NCI-H1436 treated with DMSO at 0.1 percent for 48 hours (cell line): ENCODE results near the gene PMPCB.
A peak's percentile ranks its signal among the peaks of the same experiment; 100 is the strongest.
"Not testable (repeated sequence)": the region's sequence is repeated elsewhere in the genome, so short reads cannot be mapped to it uniquely, and the experiment has no call there.

Experiments used
- DNase-seq: peaks from one replicate; lab custom pipeline; 2025; lab: John Stamatoyannopoulos, UW

Gene PMPCB, protein sequence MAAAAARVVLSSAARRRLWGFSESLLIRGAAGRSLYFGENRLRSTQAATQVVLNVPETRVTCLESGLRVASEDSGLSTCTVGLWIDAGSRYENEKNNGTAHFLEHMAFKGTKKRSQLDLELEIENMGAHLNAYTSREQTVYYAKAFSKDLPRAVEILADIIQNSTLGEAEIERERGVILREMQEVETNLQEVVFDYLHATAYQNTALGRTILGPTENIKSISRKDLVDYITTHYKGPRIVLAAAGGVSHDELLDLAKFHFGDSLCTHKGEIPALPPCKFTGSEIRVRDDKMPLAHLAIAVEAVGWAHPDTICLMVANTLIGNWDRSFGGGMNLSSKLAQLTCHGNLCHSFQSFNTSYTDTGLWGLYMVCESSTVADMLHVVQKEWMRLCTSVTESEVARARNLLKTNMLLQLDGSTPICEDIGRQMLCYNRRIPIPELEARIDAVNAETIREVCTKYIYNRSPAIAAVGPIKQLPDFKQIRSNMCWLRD

DNA sequence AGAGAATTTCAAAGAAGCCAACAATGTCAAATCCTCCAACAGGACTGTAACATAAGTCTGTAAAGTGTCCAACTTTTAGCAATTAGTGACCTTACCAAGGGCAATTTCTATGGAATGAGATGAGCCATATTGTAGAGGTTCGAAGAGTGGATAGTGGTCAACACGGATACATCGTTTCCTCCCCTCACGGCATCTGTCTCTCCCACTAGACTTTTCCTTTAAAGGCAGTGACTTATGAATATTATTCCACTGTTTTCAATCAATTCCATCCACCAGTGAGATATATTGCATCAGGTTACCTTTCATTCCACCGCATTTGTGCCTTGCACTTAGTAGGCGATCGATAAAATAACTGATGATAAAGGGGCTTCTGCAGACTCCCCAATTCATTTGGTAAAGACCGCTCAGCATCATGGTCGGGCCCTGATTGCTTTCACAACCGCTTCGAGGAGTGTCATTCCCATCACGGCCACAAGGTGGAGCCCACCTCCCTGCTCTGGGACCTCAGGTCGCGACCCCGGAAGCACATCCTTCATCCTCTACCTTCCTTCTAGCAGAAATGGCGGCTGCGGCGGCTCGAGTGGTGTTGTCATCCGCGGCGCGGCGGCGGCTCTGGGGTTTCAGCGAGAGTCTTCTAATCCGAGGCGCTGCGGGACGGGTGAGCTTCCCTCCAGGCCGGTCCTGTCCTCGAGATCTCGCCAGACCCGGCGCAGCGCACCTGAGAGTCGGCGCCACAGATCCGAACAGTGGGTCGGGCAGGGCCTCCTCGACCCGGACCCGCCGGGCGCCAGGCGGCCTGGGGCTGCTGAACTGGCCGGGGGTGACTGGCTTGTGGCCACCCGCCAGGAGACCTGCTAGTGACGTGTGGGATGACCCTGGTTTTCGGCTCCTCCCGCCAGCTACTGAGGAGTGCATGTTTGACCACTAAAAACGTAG lies at the start of gene PMPCB:
TSS of gene PMPCB (plus strand) at position 535 of the 936 bp plus-strand sequence. CDS start at position 560, 25 bp downstream.
- peak; percentile 27 for DNase-seq

DNA sequence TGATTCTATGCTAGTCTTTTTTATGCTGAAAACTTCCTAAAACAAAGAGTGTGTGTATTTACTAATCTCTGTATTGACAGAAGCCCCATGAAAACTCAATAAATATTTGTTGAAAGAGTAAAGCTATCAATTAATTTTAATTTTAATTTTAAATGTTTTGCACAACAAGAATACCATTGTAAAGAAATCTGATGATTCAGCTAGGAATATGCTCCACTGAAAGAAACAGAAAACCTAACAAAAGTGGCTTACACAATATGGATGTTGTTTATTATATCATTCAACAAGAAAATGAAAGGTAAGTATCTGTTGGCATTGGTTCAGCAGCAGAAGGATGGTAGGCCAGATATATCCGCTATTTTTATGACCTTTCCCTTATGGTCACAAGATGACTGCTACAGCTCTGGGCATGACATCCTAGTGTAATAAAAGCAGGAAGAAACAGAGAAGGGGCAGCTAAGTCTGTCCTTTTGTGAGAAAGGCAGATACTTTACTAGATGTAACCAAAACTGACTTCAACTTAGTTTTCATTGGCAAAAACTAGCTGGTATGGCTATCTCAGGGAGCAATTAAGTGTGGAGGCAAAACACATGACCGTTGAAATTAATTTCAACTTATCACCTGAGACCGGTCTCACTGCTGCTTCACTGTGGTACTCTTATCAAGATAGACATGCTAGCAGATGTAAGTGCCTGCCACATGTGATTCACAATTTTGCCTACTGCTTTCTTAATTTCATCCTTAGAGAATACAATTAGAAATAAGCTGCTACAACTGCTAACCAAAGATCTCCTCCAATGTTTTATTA lies 43.3 kb upstream of the PMPCB start:
- not testable (repeated sequence) for DNase-seq

DNA sequence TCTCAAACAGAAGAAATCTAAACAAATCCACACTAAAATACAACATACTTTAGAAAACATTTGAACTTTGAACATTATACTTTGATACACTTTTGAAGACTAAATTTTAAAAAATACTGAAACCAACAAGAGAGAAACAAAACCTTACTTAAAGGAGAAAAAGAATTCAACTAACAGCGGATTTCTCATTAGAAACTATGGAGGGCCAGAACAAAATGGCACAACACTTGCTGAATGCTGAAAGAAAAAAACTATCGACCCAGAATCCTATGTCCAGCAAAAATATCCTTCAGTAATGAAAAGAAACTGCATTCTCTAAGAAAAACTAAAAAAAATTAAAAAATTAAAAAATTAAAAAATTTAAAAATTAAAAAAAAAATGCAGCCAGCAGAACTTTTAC lies 33.2 kb upstream of the PMPCB start:
- DNase-seq, result not testable (repeated sequence)

DNA sequence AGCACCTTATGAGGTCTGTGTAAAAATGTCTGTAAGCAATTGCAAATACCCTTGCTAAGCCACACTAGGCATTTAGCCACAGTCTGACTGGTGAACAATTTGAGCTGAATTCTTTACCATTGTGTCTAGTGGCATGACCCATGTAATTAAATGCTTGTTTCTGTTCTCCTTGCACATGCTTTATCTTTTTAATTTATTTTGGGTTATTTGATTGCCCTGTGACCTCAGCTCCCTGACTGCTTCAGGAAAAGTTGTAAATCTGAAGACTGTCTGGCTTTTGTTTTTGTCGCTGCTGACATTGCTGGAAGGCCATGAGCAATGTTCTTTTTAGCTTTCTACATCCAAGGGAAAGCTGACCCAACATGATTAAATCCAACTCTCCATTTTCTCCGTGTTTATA lies 31.0 kb upstream of the PMPCB start:
- DNase-seq, result not testable (repeated sequence)

DNA sequence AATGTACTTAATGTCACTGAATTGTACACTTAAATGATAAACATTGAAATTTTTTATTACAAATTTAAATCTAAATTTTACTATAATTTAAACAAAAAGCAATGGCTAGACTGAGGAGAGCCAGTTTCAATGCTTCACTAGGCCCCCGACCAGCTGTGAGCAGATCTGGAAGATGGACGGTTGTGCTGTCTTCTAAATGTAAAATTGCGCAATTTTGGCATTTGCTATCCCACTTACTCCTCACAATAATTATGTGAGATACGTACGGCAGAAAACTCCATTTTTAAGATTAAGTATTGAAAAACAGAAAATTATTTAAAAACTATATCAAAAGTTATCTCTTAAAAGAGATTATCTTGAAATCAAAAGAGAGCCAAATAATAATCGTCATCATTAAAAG lies 23.9 kb upstream of the PMPCB start:
- DNase-seq, result not testable (repeated sequence)

DNA sequence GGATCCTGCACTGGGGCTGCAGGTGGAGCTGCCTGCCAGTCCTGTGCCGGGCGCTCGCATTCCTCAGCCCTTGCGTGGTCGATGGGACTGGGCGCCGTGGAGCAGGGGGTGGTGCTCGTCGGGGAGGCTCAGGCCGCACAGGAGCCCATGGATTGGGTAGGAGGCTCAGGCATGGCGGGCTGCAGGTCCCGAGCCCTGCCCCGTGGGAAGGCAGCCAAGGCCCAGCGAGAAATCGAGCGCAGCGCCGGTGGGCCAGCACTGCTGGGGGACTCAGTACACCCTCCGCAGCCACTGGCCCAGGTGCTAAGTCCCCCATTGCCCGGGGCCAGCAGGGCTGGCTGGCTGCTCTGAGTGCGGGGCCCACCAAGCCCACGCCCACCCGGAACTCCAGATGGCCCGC lies 22.4 kb upstream of the PMPCB start:
- not testable (repeated sequence) for DNase-seq

DNA sequence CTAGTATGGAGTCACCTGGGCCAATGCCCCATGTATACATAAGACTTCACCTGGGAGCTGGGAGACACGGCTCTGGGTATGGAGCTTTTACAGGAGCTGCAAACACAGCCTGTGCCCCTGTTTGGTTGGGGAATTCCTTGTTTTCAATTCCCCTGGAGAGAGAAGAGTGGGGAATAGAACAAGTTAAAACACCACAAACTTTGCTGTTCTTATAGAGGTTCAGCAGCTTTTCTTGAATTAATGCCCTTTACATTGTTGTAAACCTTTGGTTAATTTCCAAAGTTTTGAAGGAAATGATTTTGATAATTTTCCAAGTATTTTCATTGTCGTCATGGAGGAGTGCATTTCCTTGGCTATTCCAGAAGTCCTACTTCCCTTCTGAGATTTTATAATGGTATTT lies 19.0 kb upstream of the PMPCB start:
- not testable (repeated sequence) for DNase-seq

DNA sequence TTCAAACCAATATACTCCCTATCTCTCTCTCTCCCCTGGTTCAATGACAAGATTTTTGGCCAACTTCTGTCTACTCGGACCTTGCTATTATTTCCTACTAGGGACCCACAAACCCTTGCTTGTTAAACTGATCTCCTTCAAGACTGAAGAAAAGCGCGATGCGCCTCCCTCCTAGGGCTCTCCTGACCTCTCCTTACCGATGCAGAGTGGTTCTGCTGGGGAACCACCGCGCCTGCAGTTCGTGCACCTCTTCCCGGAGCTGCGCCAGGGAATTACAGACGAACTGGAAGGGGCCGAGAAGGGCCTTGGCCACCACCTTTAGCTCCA lies 17.6 kb upstream of the PMPCB start:
- not testable (repeated sequence) for DNase-seq

DNA sequence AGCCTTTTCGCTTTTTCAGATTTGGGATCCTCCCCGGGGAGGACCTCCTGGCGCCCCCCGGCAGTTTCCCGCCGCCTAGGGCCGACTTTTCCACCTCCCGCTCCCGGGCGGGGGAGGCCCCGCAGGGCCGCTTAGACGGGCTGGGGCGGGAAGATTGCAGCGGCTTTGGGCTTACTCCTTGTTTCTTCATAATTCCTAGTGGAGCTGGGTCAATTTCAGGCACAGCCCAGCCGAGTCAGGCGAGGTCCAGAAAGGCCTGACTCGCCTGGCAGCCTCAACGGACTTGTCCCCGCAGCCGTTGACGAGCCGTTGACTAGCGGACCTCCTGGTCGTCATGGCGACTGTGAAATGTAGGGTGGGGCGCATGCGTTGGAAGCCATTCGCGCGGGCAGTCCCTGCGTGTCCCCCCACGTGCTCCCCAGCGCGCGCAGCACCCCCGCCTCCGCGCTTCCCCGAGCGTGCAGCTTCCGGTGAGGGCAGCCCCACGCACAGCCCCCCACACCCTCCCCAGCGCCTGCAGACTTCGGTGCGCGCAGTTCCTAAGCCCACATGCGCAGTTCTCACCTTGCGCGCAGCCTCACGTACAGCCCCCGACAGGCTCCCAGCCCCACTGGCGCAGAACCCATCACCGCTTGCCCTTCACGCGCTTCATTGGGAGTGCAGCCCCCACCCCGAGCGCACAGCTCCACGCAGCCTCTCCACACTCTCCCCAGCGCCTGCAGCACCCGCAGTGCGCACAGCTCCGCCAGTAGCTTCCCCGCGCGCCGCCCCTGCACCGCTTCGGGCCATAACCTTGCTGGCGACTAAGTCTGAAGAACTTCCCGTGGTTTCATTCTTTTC lies 17.1 kb upstream of the PMPCB start:
- peak; percentile 6 for DNase-seq

DNA sequence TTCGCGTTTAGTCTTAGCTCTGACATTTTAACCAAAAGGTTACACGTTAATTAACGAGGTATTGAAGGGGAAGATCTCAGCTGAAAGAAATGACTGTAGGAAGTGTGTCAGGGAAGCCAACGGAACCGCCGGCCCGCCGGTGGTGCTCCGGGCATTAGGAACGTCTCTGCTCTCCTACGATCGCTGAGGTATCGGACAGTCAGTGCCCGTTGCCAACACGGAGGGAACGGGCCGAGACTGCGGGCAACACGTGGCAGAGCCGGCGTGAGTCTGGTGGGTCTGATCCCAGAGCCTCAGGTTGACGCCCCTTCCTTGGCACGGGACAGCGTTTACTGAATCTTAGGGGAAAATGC lies 16.5 kb upstream of the PMPCB start:
- DNase-seq, result not testable (repeated sequence)

DNA sequence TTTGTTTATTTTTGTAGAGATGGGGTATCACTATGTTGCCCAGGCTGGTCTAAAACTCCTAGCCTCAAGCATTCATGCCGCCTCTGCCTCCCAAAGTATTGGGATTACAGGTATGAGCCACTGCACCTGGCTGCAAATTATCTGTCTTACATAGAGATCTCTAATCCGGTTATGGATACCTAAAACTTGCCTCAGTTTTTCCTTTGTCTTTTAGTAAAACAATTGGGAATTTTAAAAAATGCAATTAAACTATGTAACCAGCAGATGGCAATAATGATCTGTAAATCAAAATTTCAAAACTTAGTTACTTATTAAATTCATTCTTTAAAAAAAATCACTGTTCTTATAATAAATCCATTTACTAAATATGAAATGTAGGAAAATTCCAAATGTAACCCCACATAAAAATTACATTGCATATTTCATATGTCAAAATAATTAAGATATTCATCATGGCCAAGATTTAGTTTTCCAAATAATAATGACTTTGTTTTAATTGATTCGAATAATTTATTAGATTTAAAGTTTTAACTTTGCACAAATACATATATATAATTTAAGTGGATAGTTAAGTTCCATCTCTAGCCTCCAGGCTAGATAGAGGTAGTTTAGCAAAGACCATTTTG lies 14.3 kb upstream of the PMPCB start:
- not testable (repeated sequence) for DNase-seq

DNA sequence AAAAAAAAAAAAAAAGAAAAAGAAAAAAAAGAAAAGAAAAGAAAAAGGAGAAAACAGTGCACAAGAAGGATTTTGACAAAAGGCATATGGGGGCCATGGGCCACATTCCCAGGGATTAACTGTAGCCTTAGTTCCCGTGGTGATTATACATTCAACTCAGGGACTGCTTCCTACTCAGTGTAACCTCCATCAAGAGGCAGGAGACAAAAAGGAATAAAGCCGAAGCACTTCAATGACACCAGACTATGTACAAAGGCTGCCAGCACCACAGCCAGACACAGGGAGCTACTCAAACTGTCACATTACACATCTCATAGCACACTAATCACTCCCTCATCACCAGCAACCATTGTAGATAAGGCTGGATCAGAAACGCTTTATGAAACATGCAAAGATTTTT lies 5.1 kb upstream of the PMPCB start:
- no peak for DNase-seq

DNA sequence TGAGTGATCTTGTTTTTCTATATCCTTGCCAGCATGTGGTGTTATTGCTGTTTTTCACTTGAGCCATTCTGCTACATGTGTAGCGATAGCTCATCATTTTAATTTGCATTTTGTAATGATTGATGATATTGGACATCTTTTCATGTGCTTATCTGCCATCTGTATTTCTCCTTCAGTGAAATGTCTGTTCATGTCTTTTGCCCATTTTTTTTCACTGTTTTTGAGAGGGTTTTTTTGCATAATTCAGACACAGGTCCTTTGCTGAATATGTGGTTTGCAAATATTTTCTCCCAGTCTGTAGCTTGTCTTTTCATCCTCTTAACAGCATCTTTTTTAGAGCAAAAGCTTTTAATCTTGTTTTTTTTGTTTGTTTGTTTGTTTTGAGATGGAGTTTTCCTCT lies 3.7 kb upstream of the PMPCB start:
- no peak for DNase-seq

DNA sequence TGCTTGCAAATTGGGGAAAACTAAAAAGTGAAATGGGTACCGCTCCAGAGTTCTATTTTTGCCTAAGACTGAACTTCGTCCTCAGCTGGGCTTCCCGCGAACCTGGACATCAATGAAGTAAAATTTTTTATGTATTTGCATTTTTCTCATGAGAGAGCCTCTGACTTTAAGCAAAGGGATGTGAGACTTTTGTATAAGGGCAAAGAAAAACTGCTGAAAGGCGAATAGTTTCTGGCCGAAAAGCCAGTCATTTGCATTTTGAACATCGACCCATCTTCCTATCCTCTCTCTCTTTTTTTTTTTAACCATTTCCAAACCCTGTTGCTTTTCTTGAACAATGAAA lies 573 bp downstream of the PMPCB start:
- DNase-seq, result no peak

DNA sequence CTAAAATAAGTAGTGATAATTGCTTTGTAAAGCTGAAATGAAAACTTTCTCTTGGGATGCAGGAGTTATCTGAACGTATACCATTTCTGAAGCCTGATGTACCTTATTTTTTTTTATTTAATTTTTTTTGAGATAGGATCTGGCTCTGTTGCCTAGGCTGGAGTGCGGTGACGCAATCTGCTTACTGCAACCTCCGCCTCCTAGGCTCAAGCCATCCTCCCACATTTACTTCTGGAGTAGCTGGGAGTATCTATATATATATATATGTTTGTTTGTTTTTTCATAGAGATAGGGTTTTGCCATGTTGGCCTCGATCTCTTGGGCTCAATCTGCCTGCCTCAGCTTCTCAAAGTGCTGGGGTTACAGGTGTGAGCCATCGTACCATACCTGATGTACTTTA lies 2.4 kb downstream of the PMPCB start:
- DNase-seq, result no peak

DNA sequence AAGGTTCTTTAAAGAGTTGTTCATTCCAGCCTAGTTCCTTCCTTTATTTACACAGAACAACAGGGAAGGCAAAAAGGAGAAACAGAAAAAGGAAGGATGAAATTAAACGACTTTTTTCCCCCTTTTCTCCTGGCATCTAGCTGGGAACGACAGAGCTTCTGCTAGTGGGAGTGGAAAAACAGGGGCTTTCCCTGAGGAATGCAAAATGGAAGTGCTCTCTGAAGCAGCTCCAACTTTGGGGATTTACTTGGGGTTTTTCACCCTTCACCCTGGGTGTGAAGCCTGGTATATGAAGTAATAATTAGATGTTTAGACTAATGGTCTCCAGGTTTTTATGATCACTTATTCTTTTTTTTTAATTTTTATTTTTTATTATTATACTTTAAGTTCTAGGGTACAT lies 4.2 kb downstream of the PMPCB start:
- DNase-seq, result no peak

DNA sequence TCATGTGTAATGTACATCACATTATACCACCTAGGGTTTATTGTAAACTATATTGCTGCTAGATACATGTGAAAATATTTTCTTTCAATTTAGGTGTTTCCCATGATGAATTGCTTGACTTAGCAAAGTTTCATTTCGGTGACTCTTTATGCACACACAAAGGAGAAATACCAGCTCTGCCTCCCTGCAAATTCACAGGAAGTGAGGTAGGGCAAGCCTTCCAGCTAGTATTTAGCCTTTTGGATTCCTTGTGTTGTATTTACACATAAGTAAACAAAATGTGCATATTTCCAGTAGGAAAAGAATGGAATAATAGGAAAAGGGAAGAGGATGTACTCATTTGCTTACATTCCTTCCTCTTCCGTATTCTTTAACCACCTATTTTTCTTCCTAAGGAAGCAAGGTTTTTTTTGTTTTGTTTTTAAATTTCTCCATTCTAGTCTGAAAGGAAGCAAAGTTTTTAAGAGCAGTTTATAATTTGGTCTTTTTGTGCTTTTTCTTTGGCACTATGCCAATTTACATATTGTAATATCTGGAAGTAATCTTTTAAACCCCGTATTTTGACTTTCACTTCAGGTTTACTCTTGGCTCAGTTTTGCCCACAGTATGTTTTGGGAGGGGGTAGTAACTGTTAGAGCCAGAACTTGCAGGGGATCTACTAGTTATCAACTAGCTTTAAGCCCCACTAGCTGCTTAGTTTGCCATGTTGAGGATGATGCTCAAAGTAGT lies 10.4 kb downstream of the PMPCB start:
- DNase-seq, result no peak

DNA sequence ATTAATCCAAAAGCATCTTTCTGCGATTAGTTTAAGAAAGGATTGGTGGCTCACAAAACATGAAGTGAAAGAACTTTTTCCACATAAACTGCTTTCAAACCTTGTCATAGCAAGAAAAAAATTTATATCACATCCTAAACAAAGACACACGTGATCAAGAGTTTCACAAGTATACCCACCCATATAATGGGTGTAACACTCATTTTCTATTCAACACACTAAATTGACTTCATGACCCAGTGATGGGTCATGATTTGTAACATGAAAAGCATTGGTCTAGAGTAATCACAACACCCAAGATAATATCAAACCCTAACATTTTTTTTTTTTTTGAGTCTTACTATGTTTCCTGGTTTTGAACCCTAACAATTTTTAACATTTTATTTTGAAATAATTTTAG lies 17.6 kb downstream of the PMPCB start:
- no peak for DNase-seq

DNA sequence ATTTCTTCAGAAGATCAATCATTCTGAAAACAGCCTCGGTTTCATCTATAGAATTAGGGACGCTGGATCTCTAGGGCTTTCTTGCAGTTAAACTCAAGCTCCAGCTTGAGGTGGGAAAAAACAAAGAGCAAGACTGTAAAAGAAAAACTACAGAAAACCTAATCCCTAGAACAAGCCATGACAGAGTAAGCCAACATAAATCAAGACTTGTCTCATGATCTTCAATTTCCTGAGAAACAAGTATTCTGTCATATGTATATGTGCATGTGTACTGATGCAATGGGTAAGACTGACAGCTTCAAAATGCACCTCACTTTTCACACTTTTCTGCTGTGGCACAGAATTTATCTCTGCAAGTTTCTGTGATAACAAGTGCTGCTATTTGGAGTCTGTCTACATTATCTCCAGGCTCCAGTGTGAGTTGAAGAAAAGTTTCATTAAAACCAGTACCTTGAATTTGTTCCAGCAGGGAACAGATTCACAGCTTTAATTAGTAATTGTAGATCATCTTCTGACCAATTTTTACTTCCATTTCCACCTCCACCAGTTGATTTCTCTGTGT lies 19.2 kb downstream of the PMPCB start:
- no peak for DNase-seq

DNA sequence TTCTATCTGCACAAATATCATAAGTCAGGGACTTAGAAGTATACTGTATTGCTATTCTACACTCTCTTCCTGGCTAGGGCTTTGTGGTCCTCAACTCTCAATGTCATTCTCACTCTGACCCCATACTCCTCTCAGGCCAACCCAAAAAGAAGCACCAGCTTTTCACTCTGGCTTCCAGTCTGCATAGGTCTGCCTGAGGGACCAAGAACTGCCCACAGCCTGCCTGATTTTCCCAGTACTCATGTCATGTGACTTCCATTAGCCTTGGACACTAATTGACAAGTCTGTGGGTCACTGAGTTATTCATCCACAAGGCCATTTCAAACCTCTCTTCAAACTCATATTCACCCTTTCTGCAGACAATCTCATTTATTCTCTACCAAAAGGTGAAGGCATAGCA lies 19.8 kb downstream of the PMPCB start:
- no peak for DNase-seq
